ENCODE data around the gene PTPN21.

DNA sequence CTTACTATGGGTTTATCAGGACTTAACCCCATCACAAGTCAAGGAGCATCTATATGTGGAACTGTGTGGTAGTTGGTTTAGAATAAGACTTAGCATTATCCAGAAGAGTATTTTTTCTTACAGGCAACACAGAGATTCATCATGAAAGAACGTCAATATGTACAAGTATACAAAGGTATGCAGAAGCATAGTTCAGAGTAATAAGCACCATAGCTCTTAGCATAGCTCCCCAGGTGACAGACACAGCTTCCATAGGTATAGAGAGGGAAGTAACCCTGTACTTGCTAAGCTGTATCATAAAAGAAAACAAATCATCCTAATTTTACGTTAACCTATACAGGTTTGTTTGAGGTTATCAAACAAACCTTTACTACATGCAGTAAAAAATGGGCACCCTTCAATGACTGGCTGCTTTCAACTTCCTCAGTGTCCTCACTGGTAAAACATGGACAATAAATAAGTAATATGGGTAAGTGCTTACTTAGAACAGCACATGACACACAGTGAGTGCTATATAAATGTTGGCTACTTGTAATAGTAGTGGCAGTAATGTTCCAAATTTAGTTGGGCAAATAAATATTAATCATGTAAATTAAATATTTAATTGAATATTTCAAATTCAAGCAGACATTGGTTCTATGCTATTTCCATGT lies 50.9 kb downstream of the PTPN21 start:
- TF ChIP-seq EZH2 (IDR thresholded peaks at IDR 0.05; ENCODE audit: borderline replicate concordance) (no peak), EZH2phosphoT487 (IDR thresholded peaks at IDR 0.05; ENCODE audit: low read depth, severe bottlenecking, unreplicated experiment) (no peak)
- TF ChIP-seq, protein P1, sequence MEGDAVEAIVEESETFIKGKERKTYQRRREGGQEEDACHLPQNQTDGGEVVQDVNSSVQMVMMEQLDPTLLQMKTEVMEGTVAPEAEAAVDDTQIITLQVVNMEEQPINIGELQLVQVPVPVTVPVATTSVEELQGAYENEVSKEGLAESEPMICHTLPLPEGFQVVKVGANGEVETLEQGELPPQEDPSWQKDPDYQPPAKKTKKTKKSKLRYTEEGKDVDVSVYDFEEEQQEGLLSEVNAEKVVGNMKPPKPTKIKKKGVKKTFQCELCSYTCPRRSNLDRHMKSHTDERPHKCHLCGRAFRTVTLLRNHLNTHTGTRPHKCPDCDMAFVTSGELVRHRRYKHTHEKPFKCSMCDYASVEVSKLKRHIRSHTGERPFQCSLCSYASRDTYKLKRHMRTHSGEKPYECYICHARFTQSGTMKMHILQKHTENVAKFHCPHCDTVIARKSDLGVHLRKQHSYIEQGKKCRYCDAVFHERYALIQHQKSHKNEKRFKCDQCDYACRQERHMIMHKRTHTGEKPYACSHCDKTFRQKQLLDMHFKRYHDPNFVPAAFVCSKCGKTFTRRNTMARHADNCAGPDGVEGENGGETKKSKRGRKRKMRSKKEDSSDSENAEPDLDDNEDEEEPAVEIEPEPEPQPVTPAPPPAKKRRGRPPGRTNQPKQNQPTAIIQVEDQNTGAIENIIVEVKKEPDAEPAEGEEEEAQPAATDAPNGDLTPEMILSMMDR (IDR thresholded peaks at IDR 0.05; ENCODE audit: poor library complexity): no peak
